Measurements from ENCODE around the gene PLGLB1.
"Not testable (repeated sequence)": the region's sequence is repeated elsewhere in the genome, so short reads cannot be mapped to it uniquely, and the experiment has no call there.

DNA sequence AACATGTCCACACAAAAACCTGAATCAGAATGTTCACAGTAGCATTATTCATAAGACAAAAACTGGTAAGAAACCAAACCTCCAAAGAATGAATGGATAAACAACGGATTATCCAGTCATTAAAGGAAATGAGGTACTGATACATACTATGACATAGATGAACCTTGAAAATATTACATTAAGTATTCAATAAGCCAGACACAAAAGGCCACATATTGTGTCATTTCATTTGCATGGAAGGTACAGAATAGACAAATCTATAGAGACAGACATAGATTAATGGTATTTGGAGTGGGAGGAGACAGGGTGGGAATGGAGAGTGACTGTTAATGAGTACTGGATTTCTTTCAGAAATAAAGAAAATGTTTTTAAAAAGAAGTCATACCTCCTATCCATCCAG is 39.9 kb upstream of the PLGLB1 start:
- TF ChIP-seq, protein P1, sequence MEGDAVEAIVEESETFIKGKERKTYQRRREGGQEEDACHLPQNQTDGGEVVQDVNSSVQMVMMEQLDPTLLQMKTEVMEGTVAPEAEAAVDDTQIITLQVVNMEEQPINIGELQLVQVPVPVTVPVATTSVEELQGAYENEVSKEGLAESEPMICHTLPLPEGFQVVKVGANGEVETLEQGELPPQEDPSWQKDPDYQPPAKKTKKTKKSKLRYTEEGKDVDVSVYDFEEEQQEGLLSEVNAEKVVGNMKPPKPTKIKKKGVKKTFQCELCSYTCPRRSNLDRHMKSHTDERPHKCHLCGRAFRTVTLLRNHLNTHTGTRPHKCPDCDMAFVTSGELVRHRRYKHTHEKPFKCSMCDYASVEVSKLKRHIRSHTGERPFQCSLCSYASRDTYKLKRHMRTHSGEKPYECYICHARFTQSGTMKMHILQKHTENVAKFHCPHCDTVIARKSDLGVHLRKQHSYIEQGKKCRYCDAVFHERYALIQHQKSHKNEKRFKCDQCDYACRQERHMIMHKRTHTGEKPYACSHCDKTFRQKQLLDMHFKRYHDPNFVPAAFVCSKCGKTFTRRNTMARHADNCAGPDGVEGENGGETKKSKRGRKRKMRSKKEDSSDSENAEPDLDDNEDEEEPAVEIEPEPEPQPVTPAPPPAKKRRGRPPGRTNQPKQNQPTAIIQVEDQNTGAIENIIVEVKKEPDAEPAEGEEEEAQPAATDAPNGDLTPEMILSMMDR (IDR thresholded peaks at IDR 0.05) = not testable (repeated sequence)
- not testable (repeated sequence) for TF ChIP-seq POLR2AphosphoS5, EP300 (IDR thresholded peaks at IDR 0.05)

All from stomach (tissue), 4 donors.